ENCODE measurements around the gene NOL4L. TPM values are rescaled to one million over a fixed set of nuclear protein-coding genes. Genes with fewer than 3 reads are reported as not detected.

The NOL4L gene
- total RNA-seq, 1 experiment from 2014 or later, result 31.7 TPM

GRCh38 chr20:32455901-32456701, 129.0 kb downstream of the NOL4L start:
- no peaks in the 10 kb centered on the region for H3K27me3 Mint-ChIP-seq (ENCODE audit: low read depth)
- H3K4me3 Mint-ChIP-seq, result peak overlapping the region in 1 of 2 experiments; percentile 60; a peak in 2 of 5 replicates
- no peak for DNase-seq
- H3K9ac ChIP-seq (ENCODE audit: extremely low read depth, insufficient read length, low read length), result no peak overlapping the region
- H3K4me1 ChIP-seq (ENCODE audit: insufficient read depth, low read length), result no peaks in the 10 kb centered on the region
- H2BK5ac ChIP-seq (ENCODE audit: insufficient read length, low read length), result no peak overlapping the region
- H3K9me3 Mint-ChIP-seq, result no peaks in the 10 kb centered on the region
- H3K27ac Mint-ChIP-seq, result no peak overlapping the region
- no peaks in the 10 kb centered on the region for H3K79me2 ChIP-seq (ENCODE audit: insufficient read depth, low read length)
- H3K14ac ChIP-seq (ENCODE audit: insufficient read depth, low read length), result no peak overlapping the region
- H3K36me3 Mint-ChIP-seq (ENCODE audit: insufficient read depth in 1 of 3, low read depth in 3 of 3), result peaks cover 16 to 38% (median 33%) of the 10 kb centered on the region in 3 experiments
- H3K23me2 ChIP-seq (ENCODE audit: insufficient read length, low read depth, low read length, poor library complexity, severe bottlenecking), result peaks cover 4% of the 10 kb centered on the region
- no peak overlapping the region for H3K23ac ChIP-seq (ENCODE audit: insufficient read length, low read depth, low read length)
- no peaks in the 10 kb centered on the region for H4K20me1 ChIP-seq (ENCODE audit: control insufficient read depth, insufficient read depth, insufficient read length)
- H3K79me1 ChIP-seq (ENCODE audit: insufficient read depth, low read depth, low read length, poor library complexity, severe bottlenecking), result no peaks in the 10 kb centered on the region
- H2AFZ ChIP-seq (ENCODE audit: low read length), result no peak overlapping the region
- no peaks in the 10 kb centered on the region for H3K27me3 ChIP-seq (ENCODE audit: insufficient read depth, low read length)
- no peak overlapping the region for H3T11ph ChIP-seq (ENCODE audit: low read length)
- no peak overlapping the region for H3K4ac ChIP-seq (ENCODE audit: low read depth, low read length)
- no peak overlapping the region for H2AK5ac ChIP-seq (ENCODE audit: insufficient read length, low read length)
- no peak overlapping the region for H3K27ac ChIP-seq (ENCODE audit: insufficient read length, low read depth, low read length)
- H3K4me2 ChIP-seq (ENCODE audit: insufficient read depth, insufficient read length, low read length), result no peak overlapping the region
- no peak overlapping the region for H3K18ac ChIP-seq (ENCODE audit: insufficient read length, low read depth, low read length)
- no CpG with 5 or more reads among the region's 35 CpGs for WGBS (ENCODE audit: extremely low coverage, insufficient read length, low lambda C conversion rate)
- peaks cover 12 to 14% of the 10 kb centered on the region in 2 experiments for H3K4me1 Mint-ChIP-seq
- no peak overlapping the region for H3K56ac ChIP-seq (ENCODE audit: insufficient read length, low read depth, low read length)
- no peak overlapping the region for H2BK20ac ChIP-seq (ENCODE audit: low read depth, low read length, poor library complexity, severe bottlenecking)
- H4K8ac ChIP-seq (replicated peaks; ENCODE audit: insufficient read length, low read depth, low read length), result no peak overlapping the region
- H4K5ac ChIP-seq (ENCODE audit: insufficient read length, low read depth, low read length), result no peak overlapping the region
- no peak overlapping the region for H2BK15ac ChIP-seq (ENCODE audit: low read depth, low read length)
- no peak overlapping the region for H2BK12ac ChIP-seq (ENCODE audit: insufficient read length, low read depth, low read length)
- H4K91ac ChIP-seq (ENCODE audit: insufficient read length, low read depth, low read length), result no peak overlapping the region
- TF ChIP-seq CTCF (conservative IDR thresholded peaks at IDR 0.05), result no peak
- no peaks in the 10 kb centered on the region for H3K9me3 ChIP-seq (ENCODE audit: control insufficient read depth, low read depth, low read length)
- no peak overlapping the region for H2BK120ac ChIP-seq (ENCODE audit: low read depth, low read length, poor library complexity, severe bottlenecking)
